Cardiac septum (tissue), 1 donor: ENCODE data around the gene CKB. TPM values are rescaled to one million over a fixed set of nuclear protein-coding genes. Genes with fewer than 3 reads are reported as not detected.
A peak's percentile ranks its signal among the peaks of the same experiment; 100 is the strongest.
"Not testable (repeated sequence)": the region's sequence is repeated elsewhere in the genome, so short reads cannot be mapped to it uniquely, and the experiment has no call there.

ENCODE experiments used
- DNase-seq: peaks from one replicate; pipeline ENCODE4 v3.0.0-alpha.2; 2020; ENCODE audit warnings: low spot score
- intact Hi-C: fragments of 100-400 bp; cut with DNase I; formaldehyde crosslinking; loops from one replicate; pipeline ENCODE4 v1.14.0; 2022
- total RNA-seq: library from RNA; stranded (reverse); fragmentation: NEBNext Ultra II Directional; extraction: Animal tissue kit (Norgen Biotek cat#: 25700); gene quantifications from one replicate; pipeline ENCODE4 v1.2.1, GENCODE V29; 2021
- donor health status: DM: no; HTN: no; CAD: no.

Gene CKB
- total RNA-seq, 1 donor from 2014 or later: 327 TPM

DNA sequence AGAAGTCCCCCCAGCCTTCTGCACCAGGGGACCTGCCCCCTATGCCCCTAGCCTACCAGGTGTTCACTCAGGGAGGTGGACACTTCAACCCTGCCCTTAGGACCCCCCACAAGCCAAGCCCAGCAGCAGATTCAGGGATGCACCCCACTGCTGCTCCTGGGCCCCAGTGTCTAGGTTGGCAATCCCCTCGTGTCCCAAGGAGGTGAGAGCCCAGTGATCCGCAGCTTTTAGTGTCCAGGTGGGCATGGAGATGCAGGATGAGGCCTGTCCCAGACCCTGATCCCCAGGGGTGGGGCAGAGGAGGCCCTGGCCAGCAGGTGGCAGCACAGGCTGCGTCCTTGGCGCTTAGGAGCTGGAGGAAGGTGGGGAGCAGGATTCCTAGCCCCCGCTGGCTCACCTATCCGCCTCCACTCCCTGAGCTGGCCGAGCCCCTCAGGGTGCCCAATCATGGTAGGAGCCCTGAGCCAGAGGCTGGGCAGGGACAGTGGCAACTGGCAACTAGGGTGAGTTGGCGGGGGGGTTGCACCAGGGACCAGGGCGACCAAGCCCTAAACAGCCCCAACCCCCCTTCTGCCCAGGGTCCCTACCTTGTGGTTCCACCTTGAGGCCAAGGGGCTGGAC, 4.1 kb downstream of the CKB start:
- DNase-seq: peak; percentile 85
- intact Hi-C loops: loop anchor here (2.0 kb wide), 1 partner anchor 28 kb away; no protein-coding TSS in a partner anchor

DNA sequence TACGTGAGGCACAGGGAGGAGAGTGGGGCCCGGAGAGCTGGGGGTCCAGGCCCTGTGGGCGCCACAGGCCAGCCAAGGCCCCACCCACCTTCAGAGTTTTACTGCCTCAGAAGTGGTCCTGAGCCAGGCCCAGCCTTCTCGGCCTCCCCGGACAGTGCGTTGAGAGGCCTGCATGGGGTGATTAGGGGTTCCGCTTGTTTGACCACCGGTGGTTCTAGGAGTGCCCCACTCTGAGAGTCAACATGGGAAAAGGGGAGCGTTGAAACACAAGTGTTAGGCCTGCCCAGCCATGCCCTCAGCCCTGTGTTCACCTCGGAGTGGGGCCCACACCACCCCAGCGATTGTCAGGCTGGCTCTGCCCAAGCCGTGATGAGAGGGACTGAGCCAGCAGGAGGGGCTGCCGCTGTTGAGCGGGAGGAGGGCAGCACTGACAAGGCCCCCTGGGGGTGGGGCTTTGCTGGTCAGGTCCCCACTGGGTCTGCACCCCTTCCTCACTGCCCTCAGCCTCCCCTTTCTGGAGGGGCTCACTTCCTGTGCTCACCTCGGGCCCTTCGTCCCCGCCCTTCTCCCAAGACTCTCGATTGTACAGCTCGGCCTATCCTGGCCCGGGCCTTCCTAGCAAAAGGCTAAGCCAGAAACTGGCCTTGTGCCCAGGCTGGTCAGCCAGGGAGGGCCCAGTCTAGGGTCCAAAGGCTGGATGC, 4.8 kb downstream of the CKB start:
- intact Hi-C loops: loop anchor here (2.0 kb wide), 1 partner anchor 29 kb away; no protein-coding TSS in a partner anchor
- DNase-seq: peak; percentile 76

DNA sequence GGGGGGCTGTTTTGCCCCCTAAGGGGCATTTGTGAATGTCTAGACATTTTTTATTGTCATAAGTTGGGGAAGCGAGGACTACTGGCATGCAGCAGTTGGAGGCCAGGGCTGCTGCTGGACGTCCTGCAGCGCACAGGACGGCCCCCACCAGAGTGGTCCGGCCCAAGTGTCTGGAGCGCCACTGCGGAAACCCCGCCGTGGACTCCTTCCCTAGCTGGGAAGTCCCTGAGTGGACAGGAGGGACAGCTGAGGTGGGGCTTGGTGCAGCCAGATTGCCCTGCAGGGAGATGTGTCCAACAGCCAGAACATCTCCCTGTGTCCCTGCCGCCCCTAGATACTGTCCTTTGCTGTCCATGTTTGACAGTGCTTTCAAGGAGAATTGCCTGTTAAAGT, 5.5 kb downstream of the CKB start:
- DNase-seq: no peak
- intact Hi-C loops: no loop called here

DNA sequence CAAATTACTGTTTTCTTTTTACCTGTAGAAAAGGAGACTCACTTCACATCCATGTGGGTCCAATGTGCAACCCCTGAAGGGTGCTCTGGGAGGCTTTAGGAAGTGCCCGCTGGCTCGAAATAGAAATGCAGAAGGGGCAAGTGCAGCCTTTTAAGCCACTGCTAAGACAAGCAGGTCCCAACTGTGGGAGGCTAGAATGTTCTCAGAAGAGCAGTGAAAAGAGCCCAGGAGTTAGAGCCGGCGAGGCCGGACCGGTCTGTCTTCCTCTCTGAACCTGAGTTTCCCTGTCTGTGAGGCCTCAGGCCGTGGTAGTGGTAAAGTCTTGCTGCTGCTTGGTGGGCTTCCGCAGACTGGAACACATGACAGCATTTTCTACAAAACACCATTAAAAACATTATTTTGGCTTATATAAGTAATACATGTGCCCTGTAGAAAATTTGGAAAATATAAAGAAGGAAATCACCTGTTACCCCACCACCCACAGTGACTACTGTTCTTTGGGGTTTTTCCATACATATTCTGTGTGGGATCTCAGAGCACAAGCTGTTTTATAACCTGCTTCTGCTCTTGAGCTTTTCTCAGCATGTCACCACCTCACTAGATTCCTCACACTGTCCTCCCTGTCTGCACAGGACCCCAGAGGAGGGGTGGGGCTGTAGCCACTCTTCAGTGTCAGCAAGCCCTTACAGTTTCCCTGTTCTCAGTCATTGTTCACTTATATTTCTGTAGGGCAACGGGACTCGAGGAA, 6.0 kb downstream of the CKB start:
- intact Hi-C loops: no loop called here
- no peak for DNase-seq

DNA sequence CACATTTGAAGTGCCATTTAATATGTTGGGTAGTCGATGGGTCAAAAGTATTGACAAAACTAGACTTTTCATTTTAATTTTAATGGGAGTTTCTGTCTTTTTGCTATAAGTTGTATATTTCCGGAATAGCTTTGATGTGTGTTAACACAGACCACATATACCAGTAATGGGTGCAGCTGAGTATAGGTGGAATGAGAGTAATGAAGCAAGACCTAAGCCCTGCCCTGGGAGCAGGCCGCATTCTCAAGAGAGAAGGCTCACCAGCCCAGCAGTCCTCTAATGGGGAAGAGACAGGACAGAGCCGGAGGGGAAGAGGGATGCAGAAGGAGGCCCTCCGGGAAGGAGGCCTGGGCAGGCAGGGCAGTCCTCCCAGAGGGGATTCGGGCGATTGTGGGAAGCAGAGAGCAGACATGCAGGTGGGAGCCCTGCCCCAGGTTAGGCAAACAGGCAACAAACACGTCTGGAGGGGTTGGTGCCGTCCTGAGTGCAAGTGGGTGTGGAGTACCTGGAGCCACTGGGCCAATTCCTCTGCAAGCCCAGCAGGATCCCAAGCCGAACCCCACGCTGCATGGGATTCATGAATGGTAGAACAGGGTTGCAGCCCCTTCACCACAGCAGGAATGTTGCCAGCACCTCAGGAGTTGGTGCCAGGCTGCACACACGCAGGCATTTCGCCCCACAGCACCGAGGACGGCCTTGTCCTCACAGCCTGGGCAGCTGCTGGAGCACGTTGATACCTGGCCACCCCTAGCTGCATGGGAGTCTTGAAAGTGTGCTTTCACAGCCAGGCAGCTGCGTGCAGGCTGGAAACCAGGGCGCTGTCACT, 7.8 kb downstream of the CKB start:
- no peak for DNase-seq
- intact Hi-C loops: no loop called here

DNA sequence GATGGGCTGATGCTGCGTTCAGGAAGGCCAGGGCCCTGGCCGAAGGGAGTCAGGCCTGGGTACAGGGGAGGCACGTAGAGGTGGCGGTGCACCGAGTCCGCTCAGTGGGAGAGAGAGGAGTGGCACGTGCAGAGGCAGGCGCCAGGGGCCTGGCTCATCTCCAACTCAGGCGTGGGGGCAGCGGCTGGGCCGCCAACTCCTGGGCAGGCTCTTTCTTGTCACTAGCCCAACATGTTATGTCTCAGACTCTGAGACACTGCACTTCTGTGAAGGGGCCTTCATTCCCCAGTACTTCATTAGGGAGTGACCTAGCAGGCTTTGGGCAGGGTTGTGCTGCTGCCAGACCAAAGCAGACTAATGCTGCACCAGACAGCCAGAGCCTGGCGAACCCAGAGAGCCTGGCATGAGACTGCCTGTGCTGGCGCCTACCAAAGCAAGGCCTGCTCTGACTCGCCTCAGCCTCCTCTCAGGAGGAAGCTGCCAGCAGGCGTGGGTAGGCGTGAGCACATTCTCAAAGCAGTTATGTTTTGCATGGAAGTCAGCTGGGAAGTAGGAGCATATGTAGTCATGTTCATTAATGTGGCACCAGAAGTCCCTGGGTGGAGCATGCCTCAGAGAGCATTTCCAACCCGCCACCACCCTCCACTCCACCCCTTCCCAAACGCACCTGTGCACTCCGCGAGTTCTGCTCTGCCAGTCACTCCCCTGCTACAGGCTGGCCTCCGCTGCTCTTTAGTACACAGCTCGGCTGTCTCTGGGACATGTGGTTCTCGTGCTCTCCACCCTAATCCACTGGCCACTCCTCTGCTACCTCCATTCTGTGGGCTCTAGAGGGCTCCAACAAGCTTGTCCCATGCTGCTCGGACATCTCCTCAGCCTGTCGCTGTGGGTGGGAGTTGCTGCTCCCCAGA, 9.7 kb downstream of the CKB start:
- peak; percentile 77 for DNase-seq
- intact Hi-C loops: no loop called here

DNA sequence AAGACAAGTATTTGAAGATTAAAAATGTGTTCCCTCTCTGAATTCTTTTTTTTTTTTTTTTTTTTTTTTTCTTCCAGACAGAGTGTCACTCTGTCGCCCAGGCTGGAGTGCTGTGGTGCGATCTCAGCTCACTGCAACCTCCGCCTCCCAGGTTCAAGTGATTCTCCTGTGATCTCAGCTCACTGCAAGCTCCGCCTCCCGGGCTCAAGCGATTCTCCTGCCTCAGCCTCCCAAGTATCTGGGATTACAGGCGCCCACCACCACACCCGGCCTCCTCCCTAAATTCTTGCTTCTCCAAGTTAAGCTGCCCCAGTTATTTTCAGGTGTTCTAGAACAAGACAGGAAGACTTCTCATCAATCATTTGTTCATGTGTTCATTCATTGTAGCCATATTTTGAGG, 10.4 kb downstream of the CKB start:
- peak; percentile 7 for DNase-seq
- intact Hi-C loops: not testable (repeated sequence)

DNA sequence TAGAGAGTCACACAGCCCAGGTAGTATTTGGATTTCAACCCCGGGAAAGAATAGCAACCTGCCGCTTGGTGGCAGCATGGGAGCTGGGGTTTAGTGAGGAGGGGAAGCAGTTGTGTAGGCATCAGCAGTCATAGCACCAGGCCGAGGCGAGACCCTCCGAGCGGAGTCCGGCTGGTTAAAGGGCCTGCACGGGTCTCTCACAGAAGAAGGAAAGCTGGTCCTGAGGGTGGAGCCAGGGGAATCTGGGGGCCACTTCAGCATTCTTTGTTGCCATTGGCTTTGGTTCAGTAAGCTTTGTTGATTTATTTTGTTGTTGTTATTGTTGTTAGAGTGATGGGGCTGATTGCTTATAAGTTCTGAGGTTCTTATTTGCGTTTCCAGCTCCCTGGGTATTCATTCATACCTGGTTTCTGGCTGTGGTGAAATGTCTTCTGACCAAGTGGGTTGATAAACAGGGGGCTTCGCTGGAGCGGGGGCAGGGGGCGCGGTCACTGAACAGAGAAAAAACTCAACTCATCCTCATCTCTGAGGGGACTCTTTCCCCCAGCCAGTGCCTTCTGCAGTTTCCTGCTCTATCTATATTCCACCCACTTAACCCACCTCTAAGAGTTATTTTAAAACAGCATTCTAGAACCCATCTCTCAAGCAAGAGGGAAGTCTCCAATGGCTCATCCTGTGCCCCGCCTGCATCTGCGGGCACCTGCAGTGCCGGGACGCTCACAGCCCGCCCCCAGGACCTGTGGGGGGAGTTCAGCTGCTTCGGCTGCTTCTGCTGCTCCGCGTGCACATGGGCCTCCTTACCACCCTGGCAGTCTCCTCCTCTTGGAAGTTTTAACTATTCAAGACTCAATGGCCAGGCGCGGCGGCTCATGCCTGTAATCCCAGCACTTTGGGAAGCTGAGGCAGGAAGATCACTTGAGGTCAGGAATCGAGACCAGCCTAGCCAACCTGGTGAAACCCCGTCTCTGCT, 11.6 kb downstream of the CKB start:
- intact Hi-C loops: no loop called here
- DNase-seq: peak; percentile 56

DNA sequence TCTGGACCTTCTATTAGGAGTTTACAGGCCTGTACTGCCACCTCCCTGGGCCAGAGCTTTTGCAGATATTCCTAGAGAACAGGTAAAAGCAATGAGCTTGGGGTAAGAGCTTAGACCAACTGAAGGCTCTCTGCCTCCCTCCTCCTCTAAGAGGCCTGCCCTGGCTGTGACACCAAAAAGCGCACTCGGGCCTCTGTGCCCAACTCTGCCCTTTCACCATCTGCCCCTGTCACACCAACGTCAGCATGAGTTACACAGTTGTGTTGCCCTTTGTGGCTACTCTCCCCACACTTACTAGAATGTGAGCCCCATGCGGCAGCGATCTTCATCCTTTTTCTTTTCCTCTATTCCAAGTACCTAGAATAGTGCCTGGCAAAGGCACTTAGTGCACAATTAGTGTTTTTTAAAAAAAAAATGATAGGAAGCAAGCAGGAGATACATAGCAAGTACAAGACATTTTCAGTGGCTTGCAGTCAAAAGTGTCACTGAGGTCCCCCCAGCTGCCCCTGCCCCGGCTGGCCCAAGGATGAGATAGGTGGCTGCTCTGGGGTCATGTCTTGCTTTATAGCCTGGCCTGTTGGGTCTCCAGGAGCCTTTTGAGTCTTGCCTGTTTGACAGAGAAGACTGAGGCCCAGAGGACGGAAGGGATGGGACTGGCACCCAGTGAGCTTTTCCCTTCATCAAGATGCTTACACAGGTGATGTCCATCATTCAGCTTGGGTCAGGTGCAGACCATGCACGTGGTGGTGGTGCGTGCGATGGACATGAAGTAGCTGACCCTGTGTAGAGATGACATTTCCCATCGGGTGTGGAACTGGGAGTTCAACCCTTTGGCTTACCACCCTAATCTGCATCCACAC, 12.5 kb downstream of the CKB start:
- intact Hi-C loops: no loop called here
- DNase-seq: no peak

DNA sequence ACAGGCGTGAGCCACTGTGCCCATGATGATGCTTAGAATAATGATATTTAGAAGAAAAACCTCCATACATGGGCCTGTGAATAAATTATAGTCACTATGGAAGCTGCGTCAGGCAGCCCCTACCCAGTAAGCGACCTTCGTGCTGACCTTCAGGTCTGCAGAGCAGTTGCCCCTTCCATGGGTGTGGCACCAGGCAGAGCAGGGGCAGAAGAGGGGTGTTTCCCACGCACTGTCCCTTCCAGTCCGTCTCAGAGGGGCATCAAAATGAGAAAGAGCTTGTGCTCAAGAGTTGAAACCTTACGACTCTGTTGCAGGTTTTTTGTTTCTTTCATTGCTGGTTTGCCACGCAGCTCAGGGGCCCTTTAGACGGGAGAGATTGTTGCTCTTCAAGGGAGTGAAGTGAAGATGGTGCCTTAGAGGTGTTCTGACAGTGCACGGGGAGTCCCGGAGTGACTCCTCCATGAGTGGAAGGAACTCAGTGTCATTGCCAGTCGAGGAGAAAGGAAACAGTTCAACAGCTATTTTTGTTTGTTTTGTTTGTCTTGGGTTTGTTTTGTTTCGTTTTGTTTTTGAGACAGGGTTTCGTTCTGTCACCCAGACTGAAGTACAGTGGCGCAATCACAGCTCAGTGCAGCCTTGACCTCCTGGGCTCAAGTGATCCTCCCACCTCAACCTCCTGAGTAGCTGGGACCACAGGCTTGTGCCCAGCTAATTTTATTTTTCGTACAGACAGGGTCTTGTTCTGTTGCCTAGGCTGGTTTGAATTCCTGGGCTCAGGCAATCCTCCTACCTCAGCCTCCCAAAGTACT, 13.9 kb downstream of the CKB start:
- intact Hi-C loops: no loop called here
- DNase-seq: no peak

DNA sequence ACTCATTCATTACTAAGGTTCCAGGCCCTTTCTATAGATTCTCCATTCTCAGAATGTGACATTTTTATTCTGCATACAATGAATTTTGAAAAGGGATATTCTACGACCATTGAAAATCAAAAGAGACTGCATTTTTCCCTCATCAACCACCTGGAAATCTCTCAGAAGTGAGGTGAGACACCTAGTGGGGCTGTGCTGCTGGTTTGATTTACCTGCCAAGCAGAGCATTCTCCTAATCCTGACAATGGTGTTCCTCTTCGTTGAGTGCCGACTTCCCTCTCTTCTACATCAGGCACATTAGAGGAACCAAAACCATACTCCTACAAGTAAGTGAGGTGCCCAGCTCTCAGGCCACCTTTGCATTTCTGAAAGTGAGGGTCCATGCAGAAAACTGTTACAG, 14.9 kb downstream of the CKB start:
- no peak for DNase-seq
- intact Hi-C loops: no loop called here

DNA sequence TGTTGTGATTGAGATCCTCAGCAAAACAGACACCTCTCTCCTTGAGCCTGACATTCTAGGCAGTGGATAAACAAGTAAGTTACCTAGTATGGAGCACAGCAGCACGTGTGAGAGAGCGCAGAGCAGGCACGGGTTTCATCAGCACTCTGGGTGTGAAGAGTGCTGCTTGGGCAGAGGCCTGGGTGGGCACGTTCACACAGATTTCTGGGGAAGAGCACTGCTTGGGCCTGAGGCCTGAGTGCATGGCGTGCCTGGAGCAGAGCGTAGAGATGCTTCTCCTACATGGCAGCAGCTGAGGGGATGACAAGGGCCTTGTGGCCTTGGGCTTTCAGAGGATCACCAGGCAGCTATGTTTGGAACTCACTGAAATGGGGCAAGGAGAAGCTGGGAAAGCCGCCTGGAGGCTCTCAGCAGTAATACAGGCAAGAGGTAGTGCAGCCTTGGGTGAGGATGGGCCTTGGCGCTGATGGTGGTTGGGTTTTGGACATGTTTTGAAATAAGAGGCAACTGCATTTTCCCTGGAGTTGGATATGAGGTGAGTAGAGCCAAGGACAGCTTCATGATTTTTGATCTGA, 17.6 kb downstream of the CKB start:
- no peak for DNase-seq
- intact Hi-C loops: no loop called here

DNA sequence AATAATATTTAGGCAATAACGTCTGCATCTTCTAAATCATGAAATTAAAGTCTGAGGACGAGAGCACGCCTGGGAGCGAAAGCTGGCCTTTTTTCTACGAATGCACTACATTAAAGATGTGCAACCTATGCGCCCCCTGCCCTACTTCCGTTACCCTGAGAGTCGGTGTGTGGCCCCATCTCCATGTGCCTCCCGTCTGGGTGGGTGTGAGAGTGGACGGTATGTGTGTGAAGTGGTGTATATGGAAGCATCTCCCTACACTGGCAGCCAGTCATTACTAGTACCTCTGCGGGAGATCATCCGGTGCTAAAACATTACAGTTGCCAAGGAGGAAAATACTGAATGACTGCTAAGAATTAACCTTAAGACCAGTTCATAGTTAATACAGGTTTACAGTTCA, 19.3 kb downstream of the CKB start:
- intact Hi-C loops: no loop called here
- DNase-seq: no peak

DNA sequence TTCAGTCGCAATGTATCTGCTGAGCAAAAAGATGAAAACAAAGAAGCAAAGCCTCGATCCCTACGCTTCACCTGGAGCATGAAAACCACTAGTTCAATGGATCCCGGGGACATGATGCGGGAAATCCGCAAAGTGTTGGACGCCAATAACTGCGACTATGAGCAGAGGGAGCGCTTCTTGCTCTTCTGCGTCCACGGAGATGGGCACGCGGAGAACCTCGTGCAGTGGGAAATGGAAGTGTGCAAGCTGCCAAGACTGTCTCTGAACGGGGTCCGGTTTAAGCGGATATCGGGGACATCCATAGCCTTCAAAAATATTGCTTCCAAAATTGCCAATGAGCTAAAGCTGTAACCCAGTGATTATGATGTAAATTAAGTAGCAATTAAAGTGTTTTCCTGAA, 19.8 kb downstream of the CKB start:
- DNase-seq: no peak
- intact Hi-C loops: no loop called here

DNA sequence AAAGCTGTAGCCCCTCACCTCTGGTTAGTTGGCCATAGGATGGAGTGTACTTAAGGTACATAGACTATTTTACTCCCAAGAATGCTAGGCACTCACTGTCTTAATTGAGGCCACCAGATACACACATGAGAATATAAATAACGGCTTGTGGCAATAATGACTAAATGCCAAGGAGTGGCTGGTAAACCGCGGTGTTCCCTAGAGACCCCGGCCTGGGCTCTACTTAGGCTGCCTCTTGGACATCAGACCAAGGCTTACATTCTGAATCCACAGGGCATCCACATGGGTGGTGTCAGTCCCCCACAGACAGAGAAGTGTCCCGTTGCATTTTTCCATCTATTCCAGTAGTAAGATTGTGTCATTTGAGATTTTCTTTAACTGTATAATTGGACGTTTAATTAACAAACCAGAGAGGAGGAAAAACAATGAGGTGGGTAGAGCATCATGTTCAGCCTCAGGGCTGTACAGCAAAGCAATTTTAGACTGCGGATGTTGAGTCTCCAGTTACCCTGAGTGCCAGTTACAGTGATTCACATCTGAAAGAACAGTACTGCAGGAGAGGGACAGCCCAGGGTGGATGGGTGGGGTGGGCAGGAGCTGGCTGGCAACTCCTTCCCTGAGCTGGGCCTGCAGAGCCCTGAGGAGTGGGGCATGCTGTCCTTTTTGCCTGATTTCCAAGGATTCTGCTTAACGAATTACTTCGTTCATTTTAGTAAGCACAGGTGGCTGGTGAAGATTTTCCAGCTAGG, 20.5 kb downstream of the CKB start:
- intact Hi-C loops: no loop called here
- DNase-seq: peak; percentile 10
